ENCODE measurements around the gene TNFAIP3.

Gene TNFAIP3

DNA sequence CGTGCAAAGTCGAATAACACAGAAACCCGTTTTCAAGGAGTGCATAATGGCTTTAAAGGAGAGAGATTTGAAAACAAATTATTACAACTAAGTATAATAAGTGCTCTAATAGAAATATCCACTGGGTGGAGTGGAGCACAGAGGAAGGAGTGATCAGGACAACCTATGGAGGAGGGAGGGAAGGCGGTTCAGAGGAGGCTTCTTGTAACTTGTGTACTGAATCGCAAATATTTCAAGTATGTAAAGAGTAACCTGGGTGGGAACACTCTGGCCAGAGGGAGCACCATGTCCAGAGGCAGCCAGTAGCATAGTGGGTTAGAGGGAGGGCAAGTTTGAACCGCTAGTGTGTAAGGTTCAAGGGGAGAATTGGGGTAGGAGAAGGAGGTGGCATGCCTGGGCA lies 21.6 kb upstream of the TNFAIP3 start:
- DNase-seq: no peak

DNA sequence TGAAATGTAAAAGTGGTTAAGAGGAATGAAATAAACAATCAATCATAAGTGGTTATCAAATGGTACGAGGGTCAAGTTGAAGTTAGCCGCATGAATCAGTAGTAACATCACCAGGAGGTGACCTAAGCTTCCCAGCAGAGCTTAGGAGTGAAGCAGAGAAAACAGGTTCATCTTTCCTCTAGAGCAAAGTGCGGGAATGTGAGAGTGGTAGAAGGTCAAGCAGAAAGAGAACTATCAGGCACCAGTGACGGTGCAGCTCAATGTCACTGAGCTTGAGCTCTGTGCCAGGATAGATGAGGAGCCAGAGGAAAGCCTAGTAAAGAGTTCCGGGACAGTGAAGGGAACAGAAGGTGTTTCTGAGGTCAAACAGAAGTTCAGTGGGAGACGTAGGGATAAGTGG lies 20.8 kb upstream of the TNFAIP3 start:
- no peak for DNase-seq

DNA sequence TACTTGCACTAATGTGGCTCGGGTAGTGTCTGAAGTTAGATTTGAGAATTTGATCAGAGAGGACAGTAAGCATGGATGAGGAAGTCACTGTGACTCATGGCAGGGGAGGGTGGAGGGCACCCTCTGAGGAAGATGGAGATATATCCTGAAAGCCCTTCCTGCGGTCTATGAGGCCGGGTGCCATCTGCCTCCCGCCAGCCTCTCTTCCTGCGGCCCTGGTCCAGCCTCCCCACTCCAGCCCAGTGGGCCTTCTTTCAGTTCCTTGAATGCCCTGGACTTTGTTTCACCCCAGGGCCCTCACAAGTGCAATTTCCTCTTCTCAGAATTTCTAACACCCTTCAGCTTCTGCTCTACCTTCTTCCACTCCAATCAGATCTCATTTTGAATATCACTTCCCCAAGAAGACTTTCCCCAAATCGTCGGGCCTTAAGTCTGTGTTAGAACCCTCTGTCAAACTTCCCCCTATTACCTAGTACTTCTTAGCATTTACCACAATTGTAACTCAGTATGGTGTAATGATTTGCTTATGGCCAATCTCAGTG lies 20.2 kb upstream of the TNFAIP3 start:
- no peak for DNase-seq

GRCh38 chr6:137847748-137848147 lies 19.3 kb upstream of the TNFAIP3 start:
- no peak for DNase-seq

GRCh38 chr6:137848672-137849071 lies 18.4 kb upstream of the TNFAIP3 start:
- peak; percentile 68 for DNase-seq

DNA sequence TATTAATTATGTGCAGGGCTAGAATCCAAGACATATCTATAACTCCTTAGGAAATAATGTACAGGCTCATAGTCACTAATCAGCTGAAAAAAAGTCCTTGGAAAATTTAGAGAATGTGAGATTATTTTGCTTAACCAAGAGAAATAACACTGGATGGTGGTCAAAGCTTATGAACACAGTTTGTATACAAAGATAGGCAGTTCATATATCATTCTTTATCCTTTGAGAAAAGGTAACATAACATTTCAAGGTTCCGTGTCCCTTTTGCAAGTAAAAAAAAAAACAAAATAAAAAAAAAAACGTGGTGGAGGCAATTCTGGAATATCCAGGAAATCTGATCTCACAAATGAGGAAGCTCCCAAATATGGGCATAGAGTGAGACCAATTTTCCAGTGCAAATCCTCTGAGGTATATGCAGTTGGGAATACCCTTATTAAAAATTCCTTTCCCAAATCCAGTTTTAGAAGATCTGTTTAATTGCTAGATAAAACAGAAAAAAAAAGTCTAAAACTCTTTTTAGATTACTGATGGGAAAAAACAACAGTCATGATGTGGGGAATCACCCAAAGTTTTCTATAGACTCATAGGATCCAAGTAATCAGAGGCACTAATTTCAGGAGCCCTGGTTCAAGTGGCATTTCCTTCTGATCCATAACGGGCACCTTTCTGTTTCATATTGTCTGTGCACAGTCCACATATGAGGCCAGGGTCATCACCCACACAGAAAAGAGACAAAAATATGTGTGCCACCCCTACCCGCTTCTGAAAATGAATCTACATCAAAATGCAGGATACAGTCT lies 17.7 kb upstream of the TNFAIP3 start:
- peak; percentile 31 for DNase-seq

DNA sequence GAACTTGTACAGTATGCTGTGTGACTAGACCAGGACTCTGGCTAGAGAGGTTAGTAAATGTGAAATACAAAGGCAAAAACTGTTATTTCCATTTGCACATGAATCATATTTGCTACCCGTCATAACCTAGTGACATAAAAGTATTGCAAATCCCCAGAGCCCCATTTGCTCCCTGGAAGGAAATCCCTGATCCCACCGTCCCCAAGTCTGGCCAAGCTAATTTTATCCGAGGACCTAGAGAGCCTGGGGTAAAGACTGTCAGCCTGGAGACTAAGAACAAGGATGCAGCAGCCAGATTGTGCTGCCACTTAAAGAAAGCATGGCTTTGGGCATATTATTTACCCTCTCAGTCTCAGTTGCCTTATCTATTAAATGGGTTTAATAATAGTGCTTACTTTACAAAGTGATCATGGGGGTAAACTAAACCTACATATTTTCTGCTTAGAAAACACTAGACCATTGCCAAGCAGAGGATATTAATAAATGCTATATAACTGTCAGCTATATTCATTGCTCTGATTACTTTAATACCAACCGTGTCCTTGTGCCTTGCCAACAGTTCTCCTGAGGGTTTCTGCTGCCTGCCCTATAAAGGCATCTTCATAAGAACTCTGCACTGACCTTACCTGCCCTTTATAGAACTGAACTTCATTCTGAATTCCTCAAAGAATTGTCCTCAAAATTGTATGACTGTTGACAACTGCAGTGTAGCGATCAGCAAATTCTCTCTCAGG lies 16.9 kb upstream of the TNFAIP3 start:
- DNase-seq: no peak

- DNase-seq: no peak
Observed at GRCh38 chr6:137850816-137851602, 16.1 kb upstream of the TNFAIP3 start.

- DNase-seq: no peak
Observed at GRCh38 chr6:137851669-137852068, 15.4 kb upstream of the TNFAIP3 start.

DNA sequence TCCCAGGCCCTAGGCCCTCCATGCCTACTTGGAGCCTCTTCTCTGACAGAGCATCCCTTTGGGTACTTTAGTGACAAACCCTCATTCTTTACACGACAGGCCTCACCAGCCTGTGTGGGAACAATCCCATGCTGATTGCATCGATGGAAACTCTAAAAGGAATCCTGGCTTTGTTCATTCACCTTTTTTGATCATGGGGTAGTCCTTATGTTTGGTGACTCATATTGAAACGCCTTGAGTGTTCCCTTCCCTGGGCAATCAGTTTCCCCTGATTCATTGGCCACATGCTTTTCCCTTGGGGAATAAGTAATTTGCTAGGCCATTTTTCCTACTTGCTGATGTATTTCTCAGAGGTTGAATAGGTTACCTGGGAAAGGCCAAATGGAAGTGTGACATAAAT lies 14.7 kb upstream of the TNFAIP3 start:
- peak; percentile 64 for DNase-seq

DNA sequence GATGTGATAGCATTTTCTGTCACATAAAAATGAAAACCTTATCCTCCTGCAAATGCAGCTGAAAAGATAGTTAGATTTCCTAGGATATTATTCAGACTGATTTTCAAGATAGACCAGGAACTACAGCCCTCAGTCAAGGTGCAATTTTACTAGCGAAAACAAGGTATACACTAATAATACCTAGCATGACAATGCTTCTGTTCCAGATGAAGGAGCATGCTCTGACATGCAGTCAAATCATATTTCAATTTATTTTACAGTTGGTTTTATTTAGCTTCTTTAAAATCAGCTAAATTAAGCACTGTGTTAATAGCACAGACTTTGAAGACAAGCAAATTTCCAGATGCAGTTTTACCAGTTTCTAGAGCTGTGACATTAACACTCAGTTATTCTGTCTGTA lies 14.2 kb upstream of the TNFAIP3 start:
- DNase-seq: no peak

DNA sequence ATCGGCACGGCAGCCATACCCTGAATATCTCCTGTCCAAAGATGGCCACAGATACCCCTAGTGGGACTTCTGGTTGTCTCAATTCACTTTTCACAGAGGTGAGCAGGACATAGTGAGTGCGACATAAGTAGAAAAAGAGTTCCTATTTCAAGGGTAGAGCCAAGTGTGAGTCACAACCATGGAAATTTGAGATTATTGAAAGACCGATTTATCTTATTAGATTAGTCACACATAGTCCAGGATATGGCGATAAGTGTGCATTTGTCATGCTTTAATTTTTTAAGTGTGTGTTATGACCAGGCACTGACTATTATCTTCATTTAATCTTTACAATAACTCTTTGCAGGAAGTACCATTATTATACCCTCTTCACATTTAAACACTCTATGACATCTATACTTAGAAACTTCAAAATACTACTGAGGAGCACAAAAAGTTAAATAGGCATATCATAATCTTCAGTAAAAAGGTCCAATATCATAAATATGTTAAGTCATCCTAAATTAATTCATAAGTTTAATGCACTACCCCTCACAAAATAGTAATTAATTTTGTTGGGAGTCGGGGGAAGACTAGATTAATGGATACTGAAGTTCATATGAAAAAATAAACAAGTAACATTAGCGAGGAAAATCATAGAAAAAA lies 13.4 kb upstream of the TNFAIP3 start:
- peak; percentile 75 for DNase-seq

- no peak for DNase-seq
Observed at GRCh38 chr6:137856138-137856898, 10.7 kb upstream of the TNFAIP3 start.

- no peak for DNase-seq
Observed at GRCh38 chr6:137859025-137859424, 8.0 kb upstream of the TNFAIP3 start.

DNA sequence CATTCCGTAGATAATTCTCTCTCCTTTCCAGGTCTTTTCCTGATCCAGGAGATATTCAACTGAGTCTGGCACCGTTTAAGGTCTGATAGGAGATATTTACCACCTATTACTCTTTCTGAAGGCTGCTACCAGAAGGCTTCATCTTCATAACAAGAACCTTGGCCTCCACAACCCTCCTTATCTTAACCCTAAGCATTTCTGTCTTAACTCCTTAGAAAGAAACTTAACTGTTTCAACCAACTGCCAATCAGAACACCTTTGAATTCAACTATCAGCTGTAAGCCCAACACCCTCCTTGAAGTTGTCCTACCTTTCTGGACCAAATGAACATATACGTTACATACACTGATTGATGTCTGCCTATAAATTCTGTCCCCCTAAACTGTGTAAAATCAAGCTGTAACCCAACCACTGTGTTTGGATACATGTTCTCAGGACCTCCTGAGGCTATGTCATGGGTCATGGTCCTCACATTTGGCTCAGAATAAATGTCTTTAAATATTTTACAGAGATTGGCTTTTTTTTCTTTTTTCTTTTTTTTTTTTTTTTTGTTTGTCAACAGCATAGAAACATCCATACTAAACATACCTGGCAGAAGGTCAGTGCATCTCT lies 6.6 kb upstream of the TNFAIP3 start:
- no peak for DNase-seq

DNA sequence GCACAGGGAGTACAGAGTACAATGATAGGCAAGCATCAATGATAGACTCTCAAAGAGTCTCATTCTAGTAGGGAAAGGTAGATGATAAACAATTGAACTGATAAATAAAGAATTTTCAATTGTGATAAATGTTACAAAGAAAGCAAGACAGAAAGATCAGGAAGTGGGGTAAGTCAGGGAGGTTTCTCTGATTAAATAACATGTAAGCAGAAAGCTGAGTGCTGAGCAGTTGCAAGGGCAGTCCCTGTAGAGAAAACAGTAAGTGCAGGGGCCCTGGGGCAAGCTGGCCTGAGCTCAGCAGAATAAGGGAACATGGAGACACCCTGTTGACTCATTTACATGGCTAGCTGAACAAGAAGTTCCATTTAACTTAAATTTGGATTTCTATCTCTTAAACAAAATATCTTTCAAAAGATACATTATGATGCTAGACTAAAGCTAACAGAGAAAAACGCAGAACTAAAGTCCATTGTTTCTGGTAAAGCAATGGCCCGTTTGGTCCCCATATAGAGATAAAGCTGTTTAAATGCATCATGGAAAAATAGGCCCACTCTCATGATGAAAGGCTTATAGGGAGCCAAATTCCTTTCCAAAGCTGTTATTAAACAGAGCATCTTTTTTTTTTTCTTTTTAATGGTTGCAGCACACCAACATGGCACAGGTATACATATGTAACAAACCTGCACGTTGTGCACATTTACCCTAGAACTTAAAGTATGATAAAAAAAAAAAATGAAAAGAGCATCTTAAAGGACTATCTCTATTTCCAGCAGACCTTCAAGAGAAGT lies 5.3 kb upstream of the TNFAIP3 start:
- no peak for DNase-seq

DNA sequence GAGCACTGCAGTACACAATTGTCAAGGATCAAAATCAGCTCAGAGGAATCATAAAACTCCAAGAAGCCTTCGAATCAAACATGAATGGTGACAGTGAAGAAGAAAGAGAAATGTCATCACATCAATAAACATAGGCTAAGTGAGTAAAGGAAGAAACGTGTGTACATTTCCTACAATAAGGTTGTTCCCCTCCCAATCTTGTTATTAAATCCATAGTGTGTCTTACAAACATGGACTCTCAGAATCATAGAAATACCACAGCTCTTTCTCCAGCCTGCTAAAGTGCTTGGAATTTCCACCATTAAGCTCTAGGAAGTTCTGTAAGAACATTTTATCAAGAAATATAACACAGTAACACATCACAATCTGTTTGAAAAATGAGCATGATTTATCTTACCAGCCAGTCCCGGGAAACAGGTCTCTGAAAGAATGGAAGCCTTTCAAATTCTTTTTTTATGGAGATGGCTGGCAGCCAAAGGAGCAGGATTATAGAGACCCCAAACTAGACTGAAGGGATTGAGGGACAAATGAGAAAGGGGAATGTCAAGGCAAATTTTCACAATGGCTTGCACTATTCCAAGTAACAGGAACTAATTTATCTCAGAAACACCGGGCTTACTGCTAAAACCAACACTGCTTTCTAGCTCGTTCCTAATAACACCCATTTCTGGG lies 4.5 kb upstream of the TNFAIP3 start:
- no peak for DNase-seq

- DNase-seq: no peak
Observed at GRCh38 chr6:137863091-137863797, 3.8 kb upstream of the TNFAIP3 start.

DNA sequence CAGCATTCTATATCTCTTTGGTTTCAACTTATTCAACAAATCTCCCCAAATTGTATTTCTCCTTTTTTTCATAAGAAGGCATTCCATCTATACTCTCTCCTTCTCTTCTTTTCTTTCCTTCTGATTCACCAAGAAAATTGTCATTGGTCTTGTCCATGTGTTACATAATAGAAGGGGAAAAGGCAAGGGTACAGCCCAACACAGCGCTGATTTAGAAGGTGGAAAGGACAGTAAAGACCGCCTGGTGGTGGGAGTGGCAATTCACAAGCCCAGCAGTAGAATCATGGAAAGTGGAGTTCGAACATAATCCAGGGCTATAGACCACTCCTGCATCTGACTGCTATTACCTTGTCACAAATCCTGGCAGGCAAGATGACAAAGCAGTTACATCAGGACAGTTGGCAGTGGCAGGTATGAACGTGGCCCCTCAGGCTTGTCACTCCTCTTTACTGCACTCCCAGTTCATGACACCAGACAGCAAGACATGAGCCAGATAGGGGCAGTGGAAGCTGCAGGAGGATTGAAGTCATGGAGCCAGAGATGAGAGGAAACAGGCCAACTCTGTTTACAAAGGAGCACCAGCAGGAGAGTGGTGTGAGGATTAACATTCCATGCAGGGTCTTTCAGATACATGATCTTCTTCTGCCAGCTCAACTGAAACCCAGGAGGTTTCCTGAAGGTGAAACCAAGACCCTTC lies 2.1 kb upstream of the TNFAIP3 start:
- no peak for DNase-seq

All from fibroblast of skin of right quadriceps (primary cell).